Right atrium auricular region (tissue), 2 donors: ENCODE measurements around the gene ENC1. TPM values are rescaled to one million over a fixed set of nuclear protein-coding genes. Genes with fewer than 3 reads are reported as not detected.

Source experiments
- DNase-seq: peaks from one replicate; pipeline ENCODE4 v3.0.0-alpha.2; 2019; ENCODE audit warnings: low spot score
- H3K27ac ChIP-seq, 2 donors: fragments of 200-600 bp; sonication (generic); 1 replicate in 1 of 2; 2 replicates in 1 of 2; pipeline ENCODE4 v1.5.1; 2016 to 2019
- H3K27me3 ChIP-seq, 2 donors: fragments of 200-600 bp; sonication (generic); one replicate each; pipeline versions ENCODE4 v1.5.1 to v1.6.0; 2017 to 2019
- H3K36me3 ChIP-seq: fragments of 200-600 bp; sonication (generic); one replicate; pipeline ENCODE4 v1.5.1; 2016
- H3K4me1 ChIP-seq, 2 donors: fragments of 200-600 bp; sonication (generic); one replicate each; pipeline versions ENCODE4 v1.5.1 to v1.6.0; 2017 to 2019
- H3K4me3 ChIP-seq, 2 donors: fragments of 200-600 bp; sonication (generic); 1 replicate in 1 of 2; 2 replicates in 1 of 2; pipeline ENCODE4 v1.5.1; 2017 to 2019; ENCODE audit warnings: mild to moderate bottlenecking in 1 of 2, moderate library complexity in 1 of 2
- H3K9me3 ChIP-seq, 2 donors: fragments of 200-600 bp; sonication (generic); one replicate each; pipeline ENCODE4 v1.5.1; 2019
- total RNA-seq, 2 donors: library from RNA; depleted of rRNA; stranded (reverse); fragments of >200 nt; gene quantifications; one replicate each; pipeline ENCODE4 v1.1.0, GENCODE V29; 2016
- TF ChIP-seq, protein P1 (sequence below), 2 donors: fragments of 200-600 bp; sonication (generic); IDR thresholded peaks; one replicate each; pipeline ENCODE4 v1.5.1; 2019; ENCODE audit warnings: antibody characterized with exemption in 2 of 2

ENC1 gene
- total RNA-seq, 2 donors from 2014 or later = 5.0 to 18.5 TPM

DNA sequence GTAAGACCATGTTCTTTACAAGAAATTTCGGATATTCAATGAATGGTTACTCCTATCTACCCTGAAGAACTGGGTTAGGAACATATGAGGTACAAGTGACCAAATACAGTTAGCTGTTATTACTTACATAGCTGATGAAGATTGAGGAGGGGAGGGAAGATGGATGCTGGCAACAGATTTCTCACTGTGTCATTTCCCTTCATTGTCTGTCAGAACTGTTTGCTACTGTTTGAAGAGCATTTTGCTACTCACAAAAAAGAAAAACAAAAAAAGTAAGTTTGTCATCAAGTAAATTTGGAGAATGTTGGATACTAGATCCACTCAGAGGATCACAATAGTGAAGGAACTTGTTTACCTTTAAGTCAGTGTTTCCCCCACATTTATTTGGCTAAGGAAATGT lies 53.7 kb downstream of the ENC1 start:
- no peaks in the 10 kb centered on the region for H3K27me3 ChIP-seq
- H3K4me1 ChIP-seq = no peaks in the 10 kb centered on the region
- TF ChIP-seq, protein P1, sequence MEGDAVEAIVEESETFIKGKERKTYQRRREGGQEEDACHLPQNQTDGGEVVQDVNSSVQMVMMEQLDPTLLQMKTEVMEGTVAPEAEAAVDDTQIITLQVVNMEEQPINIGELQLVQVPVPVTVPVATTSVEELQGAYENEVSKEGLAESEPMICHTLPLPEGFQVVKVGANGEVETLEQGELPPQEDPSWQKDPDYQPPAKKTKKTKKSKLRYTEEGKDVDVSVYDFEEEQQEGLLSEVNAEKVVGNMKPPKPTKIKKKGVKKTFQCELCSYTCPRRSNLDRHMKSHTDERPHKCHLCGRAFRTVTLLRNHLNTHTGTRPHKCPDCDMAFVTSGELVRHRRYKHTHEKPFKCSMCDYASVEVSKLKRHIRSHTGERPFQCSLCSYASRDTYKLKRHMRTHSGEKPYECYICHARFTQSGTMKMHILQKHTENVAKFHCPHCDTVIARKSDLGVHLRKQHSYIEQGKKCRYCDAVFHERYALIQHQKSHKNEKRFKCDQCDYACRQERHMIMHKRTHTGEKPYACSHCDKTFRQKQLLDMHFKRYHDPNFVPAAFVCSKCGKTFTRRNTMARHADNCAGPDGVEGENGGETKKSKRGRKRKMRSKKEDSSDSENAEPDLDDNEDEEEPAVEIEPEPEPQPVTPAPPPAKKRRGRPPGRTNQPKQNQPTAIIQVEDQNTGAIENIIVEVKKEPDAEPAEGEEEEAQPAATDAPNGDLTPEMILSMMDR (IDR thresholded peaks at IDR 0.05) = no peak
- no peaks in the 10 kb centered on the region for H3K9me3 ChIP-seq
- no peak for DNase-seq
- H3K27ac ChIP-seq = no peak overlapping the region
- H3K36me3 ChIP-seq = no peaks in the 10 kb centered on the region
- H3K4me3 ChIP-seq = no peak overlapping the region

DNA sequence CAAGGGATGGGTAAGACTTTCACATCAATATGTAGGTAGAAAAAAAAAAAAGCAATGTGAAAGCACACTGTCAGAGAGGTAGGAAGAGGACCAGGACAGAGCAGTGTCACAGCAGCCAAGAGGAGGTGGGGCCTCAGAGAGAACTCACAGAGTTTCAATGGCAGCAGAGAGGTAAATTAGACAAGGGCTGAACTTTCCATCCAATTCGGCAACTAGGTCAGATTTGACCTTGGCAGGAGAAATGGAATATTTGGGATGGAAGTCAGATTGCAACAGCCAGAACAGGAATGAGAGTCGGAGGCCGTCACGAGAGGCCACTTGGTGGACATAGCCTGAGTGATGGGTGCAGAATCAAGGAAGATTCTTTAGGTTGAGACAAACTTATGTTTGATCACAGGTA lies 57.7 kb downstream of the ENC1 start:
- H3K4me3 ChIP-seq = no peak overlapping the region
- H3K27me3 ChIP-seq = no peaks in the 10 kb centered on the region
- DNase-seq = no peak
- no peaks in the 10 kb centered on the region for H3K4me1 ChIP-seq
- no peaks in the 10 kb centered on the region for H3K9me3 ChIP-seq
- no peak overlapping the region for H3K27ac ChIP-seq
- TF ChIP-seq, protein P1 (IDR thresholded peaks at IDR 0.05) = no peak
- no peaks in the 10 kb centered on the region for H3K36me3 ChIP-seq

DNA sequence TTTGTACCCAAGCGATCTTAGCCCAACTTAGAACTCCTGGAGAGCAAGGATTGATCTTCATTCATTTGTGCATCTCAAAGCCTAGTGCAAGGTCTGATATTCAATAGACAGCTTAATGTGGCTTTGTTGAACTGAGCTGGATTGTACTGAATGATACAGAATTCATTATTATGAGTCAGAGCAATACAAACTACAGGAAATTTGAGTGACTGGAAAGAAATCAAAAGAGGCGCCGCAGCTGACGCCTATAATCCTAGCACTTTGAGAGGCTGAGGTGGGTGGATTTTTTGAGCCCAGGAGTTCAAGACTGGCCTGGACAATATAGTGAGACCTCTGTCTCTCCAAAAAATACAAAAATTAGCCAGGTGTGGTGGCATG lies 58.6 kb downstream of the ENC1 start:
- DNase-seq = no peak
- Histone ChIP-seq H3K27ac (no peak overlapping the region), H3K27me3 (no peaks in the 10 kb centered on the region), H3K9me3 (no peaks in the 10 kb centered on the region), H3K36me3 (no peaks in the 10 kb centered on the region), H3K4me3 (no peak overlapping the region), H3K4me1 (no peaks in the 10 kb centered on the region)
- TF ChIP-seq, protein P1 (IDR thresholded peaks at IDR 0.05) = no peak

DNA sequence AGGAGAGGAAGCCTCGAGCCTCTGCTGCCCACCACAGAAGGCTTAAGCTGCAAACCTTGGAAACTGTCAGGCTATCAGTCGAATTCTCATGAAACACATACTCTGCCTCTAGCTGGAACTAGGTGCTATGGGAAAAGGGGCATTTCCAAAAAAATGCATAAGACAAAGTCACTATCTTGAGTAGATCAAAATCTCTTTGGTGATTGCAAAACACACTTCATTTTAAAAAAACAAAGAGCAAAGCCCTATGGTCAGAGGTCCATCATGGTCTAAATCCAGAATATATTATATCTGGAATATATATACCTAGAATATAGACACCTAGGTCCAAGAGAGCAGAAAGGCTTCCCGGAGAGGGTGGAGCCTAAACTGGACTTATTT lies 59.8 kb downstream of the ENC1 start:
- Histone ChIP-seq H3K4me3 (no peak overlapping the region), H3K9me3 (no peaks in the 10 kb centered on the region), H3K27me3 (no peaks in the 10 kb centered on the region), H3K4me1 (peaks cover 0 to 10% of the 10 kb centered on the region in 2 donors), H3K36me3 (no peaks in the 10 kb centered on the region), H3K27ac (no peak overlapping the region)
- TF ChIP-seq, protein P1 (IDR thresholded peaks at IDR 0.05) = no peak
- DNase-seq = no peak

DNA sequence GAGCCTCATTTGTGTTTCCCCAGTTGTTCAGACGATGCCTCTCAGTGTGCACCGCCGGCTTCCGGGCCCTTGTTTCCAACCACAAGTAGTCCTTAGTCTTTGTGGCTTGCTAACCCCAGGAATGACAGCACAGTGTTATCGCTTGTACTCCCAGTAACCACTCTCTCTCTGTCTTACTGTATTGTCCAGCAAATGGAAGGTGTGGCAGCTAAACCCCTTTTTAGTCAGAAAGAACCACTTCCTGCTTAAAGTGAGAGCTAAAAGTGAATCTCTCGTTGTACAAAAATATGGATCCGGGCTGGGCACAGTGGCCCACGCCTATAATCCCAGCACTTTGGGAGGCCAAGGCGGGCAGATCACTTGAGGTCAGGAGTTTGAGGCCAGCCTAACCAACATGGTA lies 61.3 kb downstream of the ENC1 start:
- no peak overlapping the region for H3K27ac ChIP-seq
- H3K4me3 ChIP-seq = no peak overlapping the region
- peaks cover 0 to 10% of the 10 kb centered on the region in 2 donors for H3K4me1 ChIP-seq
- DNase-seq = no peak
- H3K36me3 ChIP-seq = no peaks in the 10 kb centered on the region
- TF ChIP-seq, protein P1 (IDR thresholded peaks at IDR 0.05) = no peak
- H3K9me3 ChIP-seq = no peaks in the 10 kb centered on the region
- H3K27me3 ChIP-seq = no peaks in the 10 kb centered on the region

DNA sequence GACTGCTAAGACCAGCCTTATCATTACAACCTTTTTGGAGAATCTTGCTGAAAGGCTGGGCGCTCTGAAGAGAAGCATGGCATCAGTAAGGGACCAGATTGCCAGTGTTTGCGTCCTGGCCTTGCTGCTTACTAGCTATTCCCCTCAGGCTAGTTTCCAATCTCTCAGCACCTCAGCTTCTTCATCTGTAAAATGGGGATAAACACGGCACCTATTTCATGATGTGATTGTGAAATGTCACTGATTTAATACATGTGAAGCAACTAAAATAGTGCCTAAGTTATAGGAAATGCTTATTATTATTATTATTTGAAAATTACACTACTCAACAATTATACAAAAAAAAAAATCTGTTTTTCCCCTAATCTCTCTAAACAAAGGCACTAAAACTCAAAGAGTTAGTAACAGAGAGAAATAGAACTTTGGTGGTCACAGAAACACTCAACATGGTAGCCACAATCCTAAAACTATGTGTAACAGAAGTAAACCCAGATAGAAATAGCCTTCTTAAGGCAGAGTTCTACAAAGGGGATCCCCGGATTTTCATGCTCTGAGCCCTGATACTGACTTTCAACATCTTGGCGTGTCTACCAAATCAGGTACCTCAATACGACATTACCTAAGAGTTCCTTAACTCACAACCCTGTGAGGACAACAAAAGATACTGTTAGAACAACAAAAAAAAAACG lies 62.0 kb downstream of the ENC1 start:
- Histone ChIP-seq H3K9me3 (no peaks in the 10 kb centered on the region), H3K36me3 (no peaks in the 10 kb centered on the region), H3K27ac (no peak overlapping the region), H3K4me3 (no peak overlapping the region), H3K4me1 (peaks cover 0 to 10% of the 10 kb centered on the region in 2 donors), H3K27me3 (no peaks in the 10 kb centered on the region)
- no peak for DNase-seq
- TF ChIP-seq, protein P1 (IDR thresholded peaks at IDR 0.05) = no peak
